ENCODE results near the gene MARCHF4. TPM values are rescaled to one million over a fixed set of nuclear protein-coding genes. Genes with fewer than 3 reads are reported as not detected.

The MARCHF4 gene
- total and polyA plus RNA-seq, 11 donors = 0.01 to 0.56 (median 0.14) TPM; not detected in 6

DNA sequence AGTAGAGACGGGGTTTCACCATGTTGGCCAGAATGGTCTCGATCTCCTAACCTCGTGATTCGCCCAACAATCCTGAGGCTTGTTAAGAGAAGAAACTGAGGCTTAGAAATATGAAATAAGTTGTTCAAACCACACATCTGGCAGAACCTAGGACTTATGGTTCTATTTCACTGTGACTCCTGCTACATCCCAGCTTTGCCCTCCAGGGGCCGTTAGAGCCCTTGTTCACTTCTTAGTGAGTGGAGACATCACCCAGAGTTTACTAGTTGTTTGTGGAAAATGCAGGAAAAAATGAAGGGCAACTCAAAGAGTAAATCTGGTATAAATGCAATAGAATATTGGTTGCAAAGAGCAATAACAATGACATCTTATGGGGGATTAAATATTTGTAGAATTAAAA is 43.9 kb downstream of the MARCHF4 start:
- no peak overlapping the region for H3K27ac ChIP-seq
- TF ChIP-seq POLR2A (IDR thresholded peaks at IDR 0.05) (no peak), CTCF (IDR thresholded peaks at IDR 0.05) (peak in 3 of 12 donors; percentile 9 to 22 (median 13))
- intact Hi-C loops (cut with DNase I) = no loop called here
- no peaks in the 10 kb centered on the region for H3K4me1 ChIP-seq
- DNase-seq = no peak
- H3K9me3 ChIP-seq = peaks cover 0 to 7% (median 0%) of the 10 kb centered on the region in 12 donors
- ATAC-seq = no peak
- no peaks in the 10 kb centered on the region for H3K27me3 ChIP-seq
- H3K4me3 ChIP-seq = no peak overlapping the region
- no peaks in the 10 kb centered on the region for H3K36me3 ChIP-seq
- 82 to 90% (median 87%) methylated on average over 5 of the region's 5 CpGs for WGBS, 4 donors

GRCh38 chr2:216327447-216327935 is 44.8 kb downstream of the MARCHF4 start:
- no peaks in the 10 kb centered on the region for H3K4me1 ChIP-seq
- no peak overlapping the region for H3K4me3 ChIP-seq
- 55 to 69% (median 60%) methylated on average over 1 of the region's 1 CpG for WGBS, 4 donors
- H3K27ac ChIP-seq = no peak overlapping the region
- TF ChIP-seq POLR2A (IDR thresholded peaks at IDR 0.05) = no peak
- TF ChIP-seq CTCF (IDR thresholded peaks at IDR 0.05) = no peak
- ATAC-seq = no peak
- no peaks in the 10 kb centered on the region for H3K27me3 ChIP-seq
- H3K9me3 ChIP-seq = no peaks in the 10 kb centered on the region
- no peaks in the 10 kb centered on the region for H3K36me3 ChIP-seq
- no peak for DNase-seq
- intact Hi-C loops (cut with DNase I) = no loop called here

Other genes starting within 250 kb of the MARCHF4 start
- 10 to 100 TPM in 7 of 9 donors, 1 to 10 TPM in 2; 5.5 to 17.1 (median 11.5) TPM for gene SMARCAL1, start 40.0 kb upstream of the MARCHF4 start, total RNA-seq
- gene SMARCAL1, start 40.0 kb upstream of the MARCHF4 start, polyA plus RNA-seq = 1 to 10 TPM; 5.0 to 5.9 TPM
- 1,000 to 10,000 TPM in 7 of 9 donors, 100 to 1,000 TPM in 2; 602 to 2,166 (median 1,938) TPM for gene RPL37A, start 126.4 kb upstream of the MARCHF4 start, total RNA-seq
- gene RPL37A, start 126.4 kb upstream of the MARCHF4 start, polyA plus RNA-seq = 1,000 to 10,000 TPM; 3,067 to 3,426 TPM